Measurements from ENCODE around the gene RASA3.

RASA3 gene

DNA sequence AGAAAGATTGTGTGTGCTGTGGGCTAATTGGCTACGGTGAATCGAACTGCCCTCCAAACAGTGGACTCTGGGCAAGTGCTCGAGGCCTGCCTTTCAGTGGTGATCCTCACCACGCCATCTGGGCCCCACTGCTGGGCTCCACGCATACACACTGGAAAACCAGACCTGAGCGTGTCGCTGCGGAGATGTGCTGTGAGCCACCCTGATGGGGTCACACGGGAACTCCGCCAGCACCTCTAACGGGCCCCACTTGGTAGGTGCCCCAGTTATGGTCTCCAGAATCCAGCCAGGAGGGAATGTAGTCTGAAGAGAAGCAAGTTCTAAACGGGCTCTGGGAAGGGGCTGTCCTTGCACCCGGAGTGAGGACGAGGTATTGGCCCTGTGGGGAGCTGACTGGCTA is 197.8 kb downstream of the RASA3 start:
- DNase-seq (ENCODE audit: low spot score): no peak

DNA sequence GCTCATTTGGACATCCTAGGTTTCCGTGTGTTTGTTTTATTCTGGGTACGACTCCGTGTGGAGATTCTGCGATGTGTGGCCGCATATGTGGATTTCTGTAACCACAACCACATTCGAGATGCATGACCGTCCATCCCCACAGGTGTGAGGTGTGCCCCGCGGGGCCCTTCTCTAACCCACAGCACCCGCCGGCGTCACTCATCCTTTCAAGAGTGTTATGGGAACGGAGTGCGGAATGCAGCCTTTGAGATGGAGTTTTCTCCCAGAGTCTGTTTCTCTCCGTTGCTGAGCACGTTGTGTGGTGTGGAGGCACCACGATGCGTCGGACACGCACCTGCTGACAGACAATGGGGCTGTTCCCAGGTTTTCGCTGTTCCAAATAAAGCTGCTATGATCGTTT is 198.5 kb downstream of the RASA3 start:
- no peak for DNase-seq (ENCODE audit: low spot score)

DNA sequence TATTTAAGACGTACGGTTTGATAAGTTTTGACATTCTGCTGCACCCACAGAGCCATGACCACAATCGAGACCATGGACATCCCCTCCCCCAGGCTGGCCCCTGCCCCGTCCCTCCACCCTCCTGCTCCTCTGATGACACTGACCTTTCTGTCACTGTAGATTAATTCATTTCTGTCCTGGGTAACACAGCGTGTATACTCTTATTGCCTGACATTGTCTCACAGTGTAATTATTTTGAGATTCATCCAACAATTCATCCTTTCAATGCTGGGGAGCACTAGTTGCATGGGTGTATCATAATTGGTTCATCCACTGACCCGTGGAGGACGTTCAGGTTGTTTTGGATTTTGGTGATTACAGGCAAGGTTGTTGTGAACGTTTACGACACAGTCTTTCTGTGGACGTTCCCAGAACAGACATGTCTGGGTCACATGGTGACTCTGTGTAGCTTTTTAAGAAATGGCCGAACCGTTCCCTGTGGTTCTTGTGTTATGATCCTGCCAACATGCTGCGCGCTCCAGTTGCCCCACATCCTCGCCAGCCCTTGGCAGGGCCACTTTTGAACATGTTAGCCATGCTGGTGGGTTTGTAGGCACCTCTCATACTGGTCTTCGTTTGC is 200.5 kb downstream of the RASA3 start:
- no peak for DNase-seq (ENCODE audit: low spot score)

DNA sequence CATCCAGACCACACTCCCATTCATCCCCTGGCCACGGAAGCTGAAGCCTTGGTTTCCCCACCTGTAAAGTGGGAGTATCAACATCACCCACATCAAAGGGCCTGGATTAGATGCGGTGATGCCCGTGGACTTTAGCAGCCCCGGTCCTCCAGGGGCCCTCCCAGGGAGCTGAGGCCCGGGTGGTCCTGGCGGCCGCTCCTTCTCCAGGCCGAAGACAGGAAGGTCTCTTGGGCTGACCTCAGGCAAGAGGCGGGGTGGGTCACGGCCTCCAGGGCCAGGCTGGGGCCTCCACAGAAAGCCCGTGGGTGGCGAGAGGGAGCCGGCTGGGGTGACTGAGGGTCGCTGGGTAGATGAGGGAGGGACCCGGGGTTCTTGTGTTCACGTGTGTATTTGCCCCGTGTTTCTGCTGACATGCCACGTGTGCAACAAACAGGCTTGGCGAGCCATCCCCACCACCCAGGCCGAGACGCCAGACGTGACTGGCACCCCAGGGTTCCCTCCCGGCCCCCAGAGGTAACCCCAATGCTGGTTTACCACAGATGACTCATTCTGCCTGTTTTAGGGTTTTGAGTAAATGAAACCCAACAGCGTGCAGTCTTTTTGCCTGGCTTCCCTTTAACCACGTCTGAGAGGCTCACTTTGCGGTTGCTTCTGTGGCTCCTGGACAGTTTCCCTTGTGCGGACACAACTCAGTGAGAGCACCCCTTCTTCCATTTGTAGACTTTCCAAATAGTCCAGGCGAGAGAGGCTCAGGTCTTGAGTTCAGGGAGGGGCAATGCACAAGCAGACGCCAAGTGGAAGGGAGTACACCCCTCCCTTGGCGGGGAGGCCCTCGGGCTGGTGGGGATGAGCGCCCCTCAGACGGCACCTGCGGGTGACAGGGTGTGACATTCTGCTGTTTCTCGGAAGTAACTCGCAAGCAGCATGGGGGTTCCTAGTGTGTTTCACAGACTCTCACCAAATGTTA is 201.5 kb downstream of the RASA3 start:
- no peak for DNase-seq (ENCODE audit: low spot score)

DNA sequence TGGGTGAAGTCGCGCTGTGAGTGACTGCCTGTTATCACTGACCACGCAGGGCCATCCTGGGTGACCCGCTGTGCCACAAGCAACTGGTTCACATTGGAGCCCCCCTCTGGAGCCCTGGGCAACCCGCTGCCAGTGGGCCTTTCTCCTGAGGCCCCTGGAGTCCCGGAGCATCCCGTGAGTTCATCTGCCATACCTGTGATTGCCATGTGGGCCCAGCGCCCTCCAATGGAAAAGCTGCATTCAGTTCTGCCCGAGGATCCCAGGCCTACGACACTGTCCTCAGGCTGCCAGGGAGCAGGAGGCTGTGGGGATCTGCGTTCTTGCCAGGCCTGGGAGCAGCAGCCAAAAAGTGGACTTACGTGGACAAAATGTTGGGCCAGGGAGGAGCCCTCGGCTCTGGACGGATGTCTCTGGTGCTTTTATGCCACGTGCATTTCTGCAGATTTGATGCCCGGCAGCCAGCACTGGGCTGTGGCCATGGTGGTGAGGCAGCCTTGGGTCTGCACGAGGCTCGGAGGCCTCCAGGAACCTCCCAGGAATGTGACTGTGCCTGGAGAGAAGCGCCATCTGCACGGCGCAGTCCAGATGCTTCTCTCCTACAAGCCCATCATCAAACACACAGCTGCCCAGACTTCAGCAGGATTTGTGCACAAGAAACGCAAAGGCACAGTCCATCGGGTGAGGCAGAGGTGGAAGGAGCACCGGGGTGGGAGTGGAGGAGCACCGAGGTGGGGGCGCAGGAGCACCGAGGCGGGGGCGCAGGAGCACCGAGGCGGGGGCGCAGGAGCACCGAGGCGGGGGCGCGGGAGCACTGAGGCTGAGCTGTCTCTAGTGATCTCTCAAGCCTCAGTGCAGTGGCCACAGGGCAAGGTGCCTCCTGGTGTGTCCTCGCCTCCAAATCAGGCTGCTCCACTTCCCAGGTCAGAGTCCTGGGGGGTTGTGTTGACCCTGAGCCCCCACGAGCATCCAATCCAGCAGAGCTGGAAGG is 202.5 kb downstream of the RASA3 start:
- no peak for DNase-seq (ENCODE audit: low spot score)

DNA sequence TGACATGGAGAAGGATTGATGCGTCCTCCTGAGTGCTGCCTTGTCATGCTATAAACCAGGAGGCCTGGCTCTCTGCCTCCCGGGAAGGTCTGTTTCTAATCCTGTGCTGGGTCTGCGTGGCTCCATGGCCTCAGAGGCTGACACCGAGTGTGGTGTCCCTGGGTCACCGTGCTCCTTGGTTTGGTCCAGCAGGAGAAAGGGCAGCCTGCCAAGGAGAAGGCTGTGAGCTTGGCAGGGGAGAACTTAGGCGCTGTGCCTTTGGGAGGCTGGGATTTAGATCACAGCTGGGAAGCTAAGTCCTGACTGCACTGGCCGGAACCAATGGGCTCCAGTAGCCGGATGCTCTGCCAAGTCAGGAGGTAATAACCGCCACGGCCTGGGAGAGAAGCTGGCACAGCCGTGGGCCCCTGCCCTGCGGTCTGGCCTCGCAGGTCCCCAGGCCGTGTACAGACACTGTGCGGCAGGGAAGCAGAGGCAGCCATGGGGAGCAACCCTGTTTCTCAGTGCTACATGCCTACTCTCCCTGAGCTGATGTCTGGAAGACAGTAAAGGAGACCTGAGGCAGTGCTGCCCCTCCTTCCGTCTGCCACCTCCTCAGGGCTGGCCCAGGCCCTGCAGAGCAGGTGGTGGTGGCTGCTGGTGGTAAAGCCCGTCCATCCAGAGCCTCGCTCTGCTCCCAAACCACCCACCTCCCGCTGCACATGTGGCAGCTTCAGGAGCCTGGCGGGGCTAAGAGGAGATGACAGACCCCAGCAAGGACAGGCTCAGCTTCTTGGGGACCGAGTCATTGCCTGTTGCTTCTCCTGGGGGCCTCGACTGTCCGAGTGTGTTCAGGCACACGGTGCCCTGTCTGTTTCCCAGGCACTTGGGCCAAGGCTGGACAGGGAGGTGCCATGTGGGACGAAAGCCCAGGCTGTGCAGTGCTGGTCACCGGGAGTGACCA is 203.5 kb downstream of the RASA3 start:
- peak; percentile 76 for DNase-seq (ENCODE audit: low spot score)
